Muscle layer of duodenum (tissue), 2 donors: Measurements from ENCODE around the gene ICE1.
"Not testable (repeated sequence)": the region's sequence is repeated elsewhere in the genome, so short reads cannot be mapped to it uniquely, and the experiment has no call there.

ENCODE experiments used
- H3K27ac ChIP-seq: one replicate; pipeline ENCODE4 v1.7.0; 2013; ENCODE audit warnings: mild to moderate bottlenecking, low read length
- H3K27me3 ChIP-seq: one replicate; pipeline ENCODE4 v1.7.0; 2013; ENCODE audit warnings: low read depth, mild to moderate bottlenecking, control low read depth, low read length
- H3K36me3 ChIP-seq, 2 donors: one replicate each; pipeline ENCODE4 v1.7.0; 2013; ENCODE audit warnings: low read length in 2 of 2, control low read depth in 1 of 2, mild to moderate bottlenecking in 1 of 2; ENCODE audit not compliant: insufficient read depth in 2 of 2, control insufficient read depth in 1 of 2
- H3K4me1 ChIP-seq, 2 donors: one replicate each; pipeline ENCODE4 v1.7.0; 2013; ENCODE audit warnings: low read length in 2 of 2, mild to moderate bottlenecking in 2 of 2, control low read depth in 1 of 2, moderate library complexity in 1 of 2; ENCODE audit not compliant: insufficient read depth in 2 of 2, control insufficient read depth in 1 of 2
- H3K4me3 ChIP-seq, 2 donors: one replicate each; pipeline ENCODE4 v1.7.0; 2013; ENCODE audit warnings: low read length in 2 of 2, low read depth in 1 of 2, mild to moderate bottlenecking in 1 of 2
- H3K9me3 ChIP-seq, 2 donors: one replicate each; pipeline ENCODE4 v1.7.0; 2013; ENCODE audit warnings: low read length in 2 of 2, control low read depth in 1 of 2, mild to moderate bottlenecking in 1 of 2; ENCODE audit not compliant: control insufficient read depth in 1 of 2
- donor health status: healthy.

The ICE1 gene

GRCh38 chr5:5385331-5385662 lies 37.2 kb upstream of the ICE1 start:
- H3K9me3 ChIP-seq, result no peaks in the 10 kb centered on the region
- no peaks in the 10 kb centered on the region for H3K36me3 ChIP-seq
- H3K27me3 ChIP-seq, result no peaks in the 10 kb centered on the region
- no peak overlapping the region for H3K4me3 ChIP-seq
- H3K4me1 ChIP-seq, result peaks cover 0 to 4% of the 10 kb centered on the region in 2 donors
- no peak overlapping the region for H3K27ac ChIP-seq

- Histone ChIP-seq H3K27ac (no peak overlapping the region), H3K27me3 (no peaks in the 10 kb centered on the region), H3K9me3 (no peaks in the 10 kb centered on the region), H3K4me1 (no peaks in the 10 kb centered on the region), H3K36me3 (no peaks in the 10 kb centered on the region), H3K4me3 (no peak overlapping the region)
Observed at GRCh38 chr5:5386329-5386728, 36.1 kb upstream of the ICE1 start.

- Histone ChIP-seq H3K27ac (no peak overlapping the region), H3K36me3 (no peaks in the 10 kb centered on the region), H3K4me3 (no peak overlapping the region), H3K9me3 (no peaks in the 10 kb centered on the region), H3K4me1 (no peaks in the 10 kb centered on the region), H3K27me3 (no peaks in the 10 kb centered on the region)
Observed at GRCh38 chr5:5387192-5387591, 35.3 kb upstream of the ICE1 start.

DNA sequence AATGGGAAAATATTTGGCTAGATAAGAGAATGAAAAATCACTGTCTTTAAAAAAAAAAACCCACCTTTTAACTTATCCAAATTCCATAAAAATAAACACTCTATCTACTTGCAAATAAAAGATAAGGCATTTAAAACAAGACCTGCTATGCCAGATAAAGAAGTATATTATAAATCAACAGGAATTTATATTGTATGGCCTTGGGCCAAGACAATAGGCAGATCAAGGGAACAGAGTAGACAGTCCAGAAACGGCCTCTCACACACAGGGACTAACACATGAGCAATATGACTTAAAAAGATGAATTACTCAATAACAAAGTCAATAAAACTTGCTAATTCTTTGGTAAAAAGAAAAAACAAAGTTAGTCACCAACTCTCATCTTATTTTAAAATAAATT lies 34.7 kb upstream of the ICE1 start:
- Histone ChIP-seq H3K9me3 (no peaks in the 10 kb centered on the region), H3K36me3 (no peaks in the 10 kb centered on the region), H3K27ac (no peak overlapping the region), H3K4me3 (no peak overlapping the region), H3K27me3 (no peaks in the 10 kb centered on the region), H3K4me1 (no peaks in the 10 kb centered on the region)

- H3K4me1 ChIP-seq, H3K27me3 ChIP-seq, H3K36me3 ChIP-seq, H3K27ac ChIP-seq, H3K4me3 ChIP-seq, H3K9me3 ChIP-seq: not testable (repeated sequence)
Observed at GRCh38 chr5:5390121-5390869, 32.2 kb upstream of the ICE1 start.

GRCh38 chr5:5392504-5392903 lies 30.0 kb upstream of the ICE1 start:
- not testable (repeated sequence) for H3K4me3 ChIP-seq

GRCh38 chr5:5394384-5394986 lies 28.0 kb upstream of the ICE1 start:
- H3K36me3 ChIP-seq, H3K4me3 ChIP-seq, H3K27ac ChIP-seq, H3K9me3 ChIP-seq, H3K4me1 ChIP-seq, H3K27me3 ChIP-seq: not testable (repeated sequence)

More at GRCh38 chr5:5392504-5392903, 30.0 kb upstream of the ICE1 start:
- not testable (repeated sequence) for H3K9me3 ChIP-seq, H3K4me1 ChIP-seq, H3K36me3 ChIP-seq, H3K27me3 ChIP-seq, H3K27ac ChIP-seq

GRCh38 chr5:5395093-5395492 lies 27.4 kb upstream of the ICE1 start:
- H3K4me1 ChIP-seq, H3K27me3 ChIP-seq, H3K27ac ChIP-seq, H3K9me3 ChIP-seq, H3K4me3 ChIP-seq, H3K36me3 ChIP-seq: not testable (repeated sequence)

GRCh38 chr5:5398071-5398470 lies 24.4 kb upstream of the ICE1 start:
- no peak overlapping the region for H3K27ac ChIP-seq
- H3K36me3 ChIP-seq, result no peaks in the 10 kb centered on the region
- H3K27me3 ChIP-seq, result no peaks in the 10 kb centered on the region
- peaks cover 0 to 3% of the 10 kb centered on the region in 2 donors for H3K9me3 ChIP-seq
- H3K4me1 ChIP-seq, result no peaks in the 10 kb centered on the region
- no peak overlapping the region for H3K4me3 ChIP-seq

- no peaks in the 10 kb centered on the region for H3K27me3 ChIP-seq
- no peak overlapping the region for H3K4me3 ChIP-seq
- no peaks in the 10 kb centered on the region for H3K36me3 ChIP-seq
- H3K4me1 ChIP-seq, result no peaks in the 10 kb centered on the region
- peaks cover 0 to 3% of the 10 kb centered on the region in 2 donors for H3K9me3 ChIP-seq
- H3K27ac ChIP-seq, result no peak overlapping the region
Observed at GRCh38 chr5:5401095-5401494, 21.4 kb upstream of the ICE1 start.

DNA sequence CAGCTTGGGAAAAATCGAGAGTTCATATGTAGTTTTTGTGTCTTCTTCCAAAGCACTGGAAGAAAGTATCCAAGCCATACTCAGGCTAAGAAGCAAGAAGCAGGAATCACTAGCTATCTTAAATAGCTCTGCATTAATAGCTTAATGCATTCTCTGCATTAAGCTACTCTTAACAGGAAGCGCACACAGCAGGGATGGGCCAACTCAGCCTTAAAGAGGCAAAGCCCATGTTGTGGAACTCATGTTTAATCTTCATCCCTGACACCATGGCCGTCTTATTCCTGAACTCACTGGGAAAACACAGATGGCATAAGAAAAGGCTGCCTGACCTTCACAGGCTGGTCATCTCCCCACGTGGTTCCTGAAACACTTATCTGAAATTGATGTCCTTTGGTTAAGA lies 18.7 kb upstream of the ICE1 start:
- no peak overlapping the region for H3K4me3 ChIP-seq
- H3K27me3 ChIP-seq, result no peaks in the 10 kb centered on the region
- no peak overlapping the region for H3K27ac ChIP-seq
- H3K36me3 ChIP-seq, result no peaks in the 10 kb centered on the region
- peaks cover 0 to 3% of the 10 kb centered on the region in 2 donors for H3K9me3 ChIP-seq
- H3K4me1 ChIP-seq, result no peaks in the 10 kb centered on the region

- Histone ChIP-seq H3K4me1 (no peaks in the 10 kb centered on the region), H3K4me3 (no peak overlapping the region), H3K36me3 (no peaks in the 10 kb centered on the region), H3K9me3 (peaks cover 0 to 3% of the 10 kb centered on the region in 2 donors), H3K27ac (no peak overlapping the region), H3K27me3 (no peaks in the 10 kb centered on the region)
Observed at GRCh38 chr5:5404381-5404780, 18.1 kb upstream of the ICE1 start.
